GM19438 (cell line): Measurements from ENCODE around the gene ANKRD12.

Experiments
- ATAC-seq: cut with Tn5 transposase; IDR thresholded peaks from one replicate; pipeline ENCODE4 v1.9.1; 2021; ENCODE audit warnings: low read depth; ENCODE audit not compliant: unreplicated experiment

ANKRD12 gene

DNA sequence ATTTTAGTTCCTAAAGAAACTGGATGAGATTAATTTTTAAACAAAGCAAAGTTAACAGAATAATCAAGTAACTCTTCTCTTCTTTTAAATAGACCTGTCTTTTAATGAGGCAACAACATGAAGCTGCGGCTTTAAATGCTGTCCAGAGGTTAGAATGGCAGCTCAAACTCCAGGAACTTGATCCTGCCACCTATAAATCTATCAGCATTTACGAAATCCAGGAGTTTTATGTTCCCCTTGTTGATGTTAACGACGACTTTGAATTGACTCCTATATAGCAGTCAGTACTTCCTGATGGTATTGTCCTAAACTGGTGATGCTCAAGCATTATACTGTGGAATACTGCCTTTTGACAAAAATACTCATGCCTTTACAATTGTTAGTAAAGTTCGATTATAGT, 144.3 kb downstream of the ANKRD12 start:
- no peak for ATAC-seq

GRCh38 chr18:9281780-9282179, 145.2 kb downstream of the ANKRD12 start:
- no peak for ATAC-seq

DNA sequence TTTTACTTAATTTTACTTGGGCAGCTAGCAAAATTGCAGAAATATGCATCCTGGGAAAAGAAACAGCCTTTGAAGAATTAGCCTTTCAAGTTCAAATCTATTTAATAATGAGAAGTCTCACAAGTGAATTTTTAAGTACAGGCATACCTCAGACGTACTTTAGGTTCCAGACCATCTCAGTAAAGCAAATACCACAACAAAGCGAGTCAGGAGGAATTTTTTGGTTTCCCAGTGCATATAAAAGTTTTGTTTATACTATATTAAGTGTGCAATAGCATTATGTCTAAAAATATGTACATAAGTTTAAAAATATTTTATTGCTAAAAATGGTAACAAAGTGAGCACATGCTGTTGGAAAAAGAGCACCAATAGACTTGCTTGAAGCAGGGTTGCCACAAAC, 147.2 kb downstream of the ANKRD12 start:
- no peak for ATAC-seq

- ATAC-seq: no peak
Measured at GRCh38 chr18:9285604-9286003, 149.0 kb downstream of the ANKRD12 start.

DNA sequence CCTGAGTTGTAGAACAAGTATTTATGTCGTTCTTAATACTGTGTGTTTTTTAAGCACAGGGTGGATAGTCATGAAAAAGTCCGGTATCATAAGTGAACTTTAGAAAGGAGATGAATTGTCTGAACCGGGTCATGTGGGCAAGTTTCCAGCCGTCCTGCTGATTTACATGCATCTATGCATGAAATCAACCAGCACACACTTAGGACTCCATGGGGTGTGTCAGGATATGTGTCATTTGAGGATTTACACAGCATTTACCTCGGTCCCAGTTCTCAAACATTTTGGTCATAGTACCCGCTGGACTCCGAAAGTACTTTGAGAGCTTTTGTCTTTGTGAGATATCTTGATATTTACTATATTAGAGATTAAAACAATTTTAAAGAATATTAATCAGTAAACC, 150.5 kb downstream of the ANKRD12 start:
- no peak for ATAC-seq

GRCh38 chr18:9289698-9290097, 153.1 kb downstream of the ANKRD12 start:
- no peak for ATAC-seq

DNA sequence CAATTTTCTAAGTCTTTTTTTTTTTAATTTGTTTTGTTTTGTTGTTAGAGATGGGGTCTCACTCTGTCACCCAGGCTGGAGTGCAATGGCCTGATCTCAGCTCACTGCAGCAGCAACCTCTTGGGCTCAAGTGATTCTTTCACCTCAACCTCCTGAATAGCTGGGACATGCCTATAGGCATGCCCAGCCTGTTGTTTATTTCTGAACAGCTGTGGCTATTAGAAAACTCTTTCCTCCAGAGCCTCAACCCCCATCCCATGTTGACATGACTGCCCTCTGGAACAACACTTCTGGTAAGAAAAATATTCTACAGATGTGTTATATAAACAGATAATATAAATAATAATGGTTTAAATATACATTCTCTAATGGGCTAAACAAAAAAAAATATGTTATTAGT, 153.6 kb downstream of the ANKRD12 start:
- no peak for ATAC-seq

- ATAC-seq: no peak
Measured at GRCh38 chr18:9292047-9292446, 155.5 kb downstream of the ANKRD12 start.

- ATAC-seq: no peak
Measured at GRCh38 chr18:9293948-9294347, 157.4 kb downstream of the ANKRD12 start.

DNA sequence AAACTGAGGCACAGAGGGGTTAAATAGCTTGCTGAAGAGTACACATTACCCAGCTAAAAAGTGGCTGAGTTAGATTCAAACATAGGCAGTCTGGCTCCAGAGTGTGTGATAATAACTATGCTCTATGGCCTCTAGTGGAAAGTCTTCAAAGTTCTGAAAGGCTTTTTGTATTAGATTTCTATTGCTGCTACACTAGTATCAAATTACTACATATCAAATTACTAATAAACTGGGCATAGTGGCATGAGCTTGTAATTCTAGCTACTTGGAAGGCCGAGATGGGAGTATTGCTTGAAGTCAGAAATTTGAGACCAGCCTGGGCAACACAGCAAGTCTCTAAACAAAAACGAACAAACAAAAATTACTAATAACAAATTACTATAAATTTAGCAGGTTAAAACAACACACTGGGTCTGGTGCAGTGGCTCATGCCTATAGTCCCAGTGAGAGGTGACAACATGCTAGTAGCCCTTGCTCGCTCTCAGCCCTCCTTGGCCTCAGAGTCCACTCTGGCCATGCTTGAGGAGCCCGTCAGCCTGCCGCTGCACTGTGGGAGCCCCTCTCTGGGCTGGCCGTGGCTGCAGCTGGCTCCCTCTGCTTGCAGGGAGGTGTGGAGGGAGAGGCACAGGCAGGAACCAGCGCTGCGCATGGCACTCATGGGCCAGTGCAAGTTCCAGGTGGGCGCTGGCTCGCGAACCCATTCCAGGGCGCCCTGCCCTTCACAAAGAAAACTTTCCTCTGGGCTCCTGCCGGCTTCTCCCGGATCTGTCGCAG, 159.8 kb downstream of the ANKRD12 start:
- no peak for ATAC-seq

DNA sequence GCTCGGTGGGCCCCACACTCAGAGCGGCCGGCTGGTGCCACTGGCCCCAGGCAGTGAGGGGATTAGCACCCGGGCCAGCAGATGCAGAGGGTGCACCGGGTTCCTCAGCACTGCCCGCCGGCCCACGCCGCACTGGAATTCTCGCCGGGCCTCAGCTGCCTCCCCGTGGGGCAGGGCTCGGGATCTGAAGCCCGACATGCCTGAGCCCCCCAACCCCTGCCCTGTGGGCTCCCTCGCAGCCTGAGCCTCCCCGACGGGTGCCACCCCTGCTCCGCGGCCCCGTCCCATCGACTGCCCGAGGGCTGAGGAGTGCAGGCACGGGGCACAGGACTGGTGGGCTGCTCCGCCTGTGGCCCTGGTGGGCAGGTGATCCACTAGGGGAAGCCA, 160.4 kb downstream of the ANKRD12 start:
- ATAC-seq: no peak

GRCh38 chr18:9304388-9305070, 167.9 kb downstream of the ANKRD12 start:
- ATAC-seq: no peak

DNA sequence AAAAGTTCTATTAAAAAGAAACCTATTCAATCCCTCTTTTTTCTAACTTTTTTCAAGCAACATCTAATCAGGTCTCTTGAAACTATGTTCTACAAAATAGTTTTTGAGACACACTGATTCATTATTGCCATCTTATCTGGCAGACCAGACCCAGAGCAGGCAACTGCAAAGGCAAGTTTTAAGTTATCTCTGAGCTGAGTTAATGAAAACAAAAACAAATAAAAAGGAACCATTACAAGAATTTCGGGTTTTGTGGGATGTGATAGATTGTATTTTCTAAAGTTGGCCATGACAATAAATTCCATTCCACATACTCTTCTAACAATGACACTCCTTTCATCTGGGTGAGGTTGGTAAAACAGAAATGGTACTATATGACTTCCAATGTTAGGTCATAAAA, 182.8 kb downstream of the ANKRD12 start:
- no peak for ATAC-seq

GRCh38 chr18:9321017-9321452, 184.5 kb downstream of the ANKRD12 start:
- ATAC-seq: no peak

GRCh38 chr18:9321736-9322135, 185.2 kb downstream of the ANKRD12 start:
- ATAC-seq: no peak

GRCh38 chr18:9322744-9323143, 186.2 kb downstream of the ANKRD12 start:
- ATAC-seq: no peak

DNA sequence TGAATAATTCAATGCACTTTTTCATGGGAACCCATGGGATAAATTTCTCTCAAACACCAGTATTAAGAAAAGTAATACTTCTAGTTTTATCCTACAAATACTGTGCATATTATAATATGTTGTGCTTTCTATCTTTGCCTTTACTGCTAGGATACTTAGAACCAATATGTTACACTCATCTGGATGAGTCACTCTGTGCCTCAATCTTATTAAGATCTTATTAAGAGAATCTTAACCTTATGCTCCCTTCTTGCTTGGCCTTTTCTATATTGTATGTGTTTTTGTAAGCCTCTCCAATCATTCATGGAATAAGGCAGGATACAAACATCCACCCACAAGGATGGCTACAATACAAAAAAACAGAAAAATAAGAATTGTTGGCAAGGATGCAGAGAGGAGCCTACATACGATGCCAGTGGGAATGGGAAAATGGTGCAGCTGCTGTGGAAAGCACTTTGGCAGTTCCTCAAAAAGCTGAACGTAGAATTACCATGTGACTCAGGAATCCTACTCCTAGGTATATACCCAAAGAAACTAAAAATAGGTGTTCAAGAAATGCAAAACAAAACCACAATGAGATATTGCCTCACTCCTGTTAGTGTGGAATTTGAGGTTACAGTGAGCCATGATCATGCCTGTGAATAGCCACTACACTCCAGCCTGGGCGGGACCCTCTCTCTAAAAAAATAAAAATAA, 187.3 kb downstream of the ANKRD12 start:
- no peak for ATAC-seq

- ATAC-seq: no peak
Measured at GRCh38 chr18:9325716-9326115, 189.1 kb downstream of the ANKRD12 start.

GRCh38 chr18:9328776-9329175, 192.2 kb downstream of the ANKRD12 start:
- ATAC-seq: no peak

- ATAC-seq: no peak
Measured at GRCh38 chr18:9329471-9329870, 192.9 kb downstream of the ANKRD12 start.

DNA sequence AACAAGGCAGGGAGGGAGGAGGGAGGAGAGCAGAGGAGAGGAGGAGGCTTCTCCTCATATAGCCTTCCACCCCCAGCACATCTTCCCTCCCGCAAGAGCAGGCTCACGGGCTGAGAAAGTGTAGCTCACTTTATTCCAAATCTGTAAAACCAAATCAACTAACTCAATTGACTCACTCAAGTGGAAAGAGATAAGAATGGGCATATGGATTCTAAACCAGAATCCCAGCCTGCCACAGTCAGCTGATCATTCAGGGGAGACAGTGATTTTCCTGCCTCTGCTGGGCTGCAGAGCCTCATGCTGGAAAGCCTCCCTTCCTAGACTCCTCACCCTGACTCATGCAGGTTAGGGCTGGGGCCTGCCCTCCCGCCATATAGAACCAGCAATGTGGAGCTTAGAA, 193.8 kb downstream of the ANKRD12 start:
- no peak for ATAC-seq
